RCC 7860 (cell line): Measurements from ENCODE around the gene USP40.

Experiments
- DNase-seq: peaks from one replicate; pipeline ENCODE4 v3.0.0-alpha.2; 2015; ENCODE audit warnings: low spot score
- FAIRE-seq: peaks from 2 replicates; lab custom pipeline; 2012; peaks lifted over from hg19 to GRCh38; lab: Jason Lieb, UNC

Gene USP40

DNA sequence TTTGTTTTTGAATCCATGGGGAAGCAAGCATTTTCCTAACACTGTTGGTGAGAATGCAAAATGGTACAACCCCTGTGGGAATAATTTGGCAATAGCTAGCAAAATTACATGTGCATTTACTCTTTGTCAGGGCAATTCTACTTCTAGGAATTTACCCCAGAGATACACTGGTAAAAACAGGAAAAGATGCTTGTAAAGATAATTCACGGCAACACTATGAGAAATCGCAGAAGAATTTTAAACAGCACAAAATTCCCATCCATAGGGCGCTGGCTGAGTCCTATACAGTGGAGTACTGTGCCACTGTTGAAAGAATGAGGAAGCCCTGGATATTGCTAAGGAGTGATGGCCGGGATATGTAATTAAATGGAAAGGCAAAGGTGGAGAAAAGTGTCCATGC lies 136.5 kb downstream of the USP40 start:
- no peak for FAIRE-seq
- DNase-seq: no peak

DNA sequence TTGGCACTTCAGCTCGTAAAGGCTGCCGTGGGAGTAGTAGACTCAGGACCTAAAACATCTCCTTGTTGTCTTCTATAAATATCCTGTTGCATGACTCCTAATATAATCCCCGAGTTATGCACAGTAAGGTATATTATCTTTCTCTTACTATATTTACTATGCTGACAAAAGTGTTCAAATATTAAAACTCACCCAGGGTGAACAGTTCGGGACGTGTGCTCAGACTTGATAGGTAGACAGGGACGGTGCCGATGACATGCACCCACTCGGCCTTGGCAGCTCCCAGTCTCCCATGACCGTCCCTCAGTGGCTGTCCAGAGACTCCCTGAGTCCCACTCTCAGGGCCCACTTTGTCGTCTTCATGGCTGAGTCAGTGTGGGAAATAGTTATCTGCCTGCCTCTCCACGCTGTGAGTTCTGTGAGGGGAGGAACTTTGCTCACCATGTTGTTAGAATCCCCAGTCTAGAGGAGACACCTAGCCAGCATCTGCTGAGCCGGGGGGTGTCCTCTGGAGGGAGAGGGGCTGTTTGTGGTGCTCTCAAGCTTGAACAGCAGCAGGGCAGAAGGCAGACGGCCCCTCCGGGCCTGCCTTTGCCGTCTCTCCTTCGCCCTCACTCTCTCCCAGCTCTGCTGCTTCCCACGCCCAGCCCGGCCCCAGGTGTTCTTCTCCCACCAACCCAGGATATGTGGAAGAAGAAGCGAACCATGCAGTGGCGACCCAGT lies 137.2 kb downstream of the USP40 start:
- DNase-seq (no peak), FAIRE-seq (no peak)

DNA sequence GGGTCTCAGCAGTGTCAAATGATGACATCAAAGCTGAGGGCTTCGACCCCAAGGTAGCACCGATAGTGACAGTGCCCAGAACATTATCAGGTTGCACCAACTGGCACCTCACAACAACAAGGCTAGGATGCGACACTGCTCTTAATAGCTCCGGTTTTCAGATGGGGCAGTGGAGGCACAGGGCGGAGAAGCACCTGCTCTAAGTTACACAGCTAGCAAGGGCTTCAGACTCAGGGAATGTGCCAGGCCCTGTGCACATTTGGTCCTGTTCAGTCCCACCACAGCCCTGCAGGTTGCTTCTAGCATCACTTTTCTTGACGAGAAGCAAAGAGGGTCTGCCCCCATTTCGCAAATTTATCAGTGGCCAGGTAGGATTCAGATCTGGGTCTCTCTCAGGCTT lies 138.1 kb downstream of the USP40 start:
- DNase-seq (no peak), FAIRE-seq (no peak)

DNA sequence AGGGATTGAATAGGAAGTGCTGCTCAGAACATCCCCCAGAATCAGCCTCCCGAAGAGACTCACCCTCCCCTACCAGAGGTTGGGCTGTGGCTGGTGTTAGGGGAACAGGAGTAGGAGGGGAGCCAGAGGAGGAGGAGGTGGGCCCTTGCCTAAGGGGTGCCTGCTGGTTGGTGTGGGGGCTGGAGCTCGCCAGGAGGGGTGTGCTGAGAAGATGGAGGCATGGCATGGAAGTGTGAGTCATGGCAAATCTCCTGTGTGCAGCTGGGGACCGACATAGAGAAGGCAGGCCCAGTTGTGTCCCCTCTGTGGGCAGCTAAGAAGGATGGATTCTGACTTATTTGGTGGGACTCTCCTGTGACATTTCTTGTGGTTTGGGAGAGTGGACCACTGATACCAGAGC lies 138.6 kb downstream of the USP40 start:
- DNase-seq (no peak), FAIRE-seq (no peak)

DNA sequence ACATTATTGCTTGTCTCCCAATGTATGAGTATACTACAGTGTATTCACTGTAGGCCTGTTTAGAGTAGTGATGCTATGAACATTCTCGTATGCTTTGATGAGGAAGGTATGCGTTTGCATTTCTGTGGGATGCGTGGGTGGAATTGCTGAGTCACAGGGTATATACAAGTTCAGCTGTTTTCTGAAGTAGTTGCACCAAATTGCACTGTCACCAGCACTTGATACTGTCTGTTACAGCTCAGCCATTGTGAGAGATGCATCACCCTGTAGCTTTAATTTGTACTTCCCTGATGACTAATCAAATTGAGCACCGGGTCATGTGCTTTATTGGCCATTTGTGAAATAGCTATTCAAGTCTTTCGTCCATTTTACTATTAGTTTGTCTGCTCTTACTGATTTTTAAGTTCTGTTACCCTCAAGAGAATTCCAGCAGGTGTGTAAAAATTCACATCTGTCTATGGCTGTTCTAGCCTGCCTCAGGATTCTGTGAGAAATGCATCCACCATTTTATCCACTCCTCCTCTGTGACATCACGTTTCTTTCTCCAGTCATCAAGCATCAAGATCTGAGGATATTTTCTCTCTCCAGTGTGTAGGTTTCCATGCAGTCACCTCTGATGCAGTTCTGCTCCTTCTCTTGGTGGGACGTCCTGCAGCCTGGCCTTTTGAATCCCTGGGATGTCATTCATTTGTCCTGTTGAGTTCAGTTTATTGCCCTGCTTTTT lies 139.8 kb downstream of the USP40 start:
- FAIRE-seq: peak; percentile 56

More for the DNA sequence above, 139.8 kb downstream of the USP40 start:
- DNase-seq: peak; percentile 94
